HG03064 (cell line): Measurements from ENCODE around the gene GCGR.

ENCODE experiments used
- ATAC-seq: cut with Tn5 transposase; IDR thresholded peaks from one replicate; pipeline ENCODE4 v1.9.1; 2021; ENCODE audit warnings: low read depth; ENCODE audit not compliant: unreplicated experiment

Gene GCGR

DNA sequence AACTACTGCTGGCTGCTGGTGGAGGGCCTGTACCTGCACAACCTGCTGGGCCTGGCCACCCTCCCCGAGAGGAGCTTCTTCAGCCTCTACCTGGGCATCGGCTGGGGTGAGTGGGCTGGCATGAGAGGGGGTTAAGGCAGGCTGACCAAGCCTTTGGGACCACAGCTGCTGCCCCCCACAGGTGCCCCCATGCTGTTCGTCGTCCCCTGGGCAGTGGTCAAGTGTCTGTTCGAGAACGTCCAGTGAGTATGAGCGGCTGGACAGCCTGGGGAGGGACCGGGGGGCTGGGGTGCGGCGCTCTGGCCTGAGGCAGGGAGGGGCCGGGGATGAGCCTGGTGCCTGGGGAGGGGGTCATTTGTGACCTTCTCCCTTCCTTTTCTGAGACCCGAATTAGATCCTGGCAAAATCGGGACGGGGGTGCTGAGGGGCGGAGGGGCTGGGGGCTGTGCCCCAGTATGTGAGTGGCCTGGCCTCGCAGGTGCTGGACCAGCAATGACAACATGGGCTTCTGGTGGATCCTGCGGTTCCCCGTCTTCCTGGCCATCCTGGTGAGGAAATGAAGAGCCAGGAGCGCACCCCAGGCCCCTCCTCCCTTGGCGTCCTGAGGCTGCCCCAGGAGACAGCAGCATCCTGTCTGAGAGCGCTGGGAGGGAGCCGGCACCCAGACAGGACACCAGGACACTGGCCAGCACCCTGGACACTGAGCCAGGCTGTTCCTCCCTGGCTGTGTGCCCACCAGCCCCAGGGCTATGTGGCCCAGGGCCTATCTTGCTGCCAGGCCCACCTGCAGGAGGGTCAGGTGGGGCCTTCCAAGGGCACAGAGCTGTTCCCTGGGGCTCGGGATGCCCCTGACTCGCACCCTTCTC, 8.0 kb downstream of the GCGR start:
- ATAC-seq: no peak

DNA sequence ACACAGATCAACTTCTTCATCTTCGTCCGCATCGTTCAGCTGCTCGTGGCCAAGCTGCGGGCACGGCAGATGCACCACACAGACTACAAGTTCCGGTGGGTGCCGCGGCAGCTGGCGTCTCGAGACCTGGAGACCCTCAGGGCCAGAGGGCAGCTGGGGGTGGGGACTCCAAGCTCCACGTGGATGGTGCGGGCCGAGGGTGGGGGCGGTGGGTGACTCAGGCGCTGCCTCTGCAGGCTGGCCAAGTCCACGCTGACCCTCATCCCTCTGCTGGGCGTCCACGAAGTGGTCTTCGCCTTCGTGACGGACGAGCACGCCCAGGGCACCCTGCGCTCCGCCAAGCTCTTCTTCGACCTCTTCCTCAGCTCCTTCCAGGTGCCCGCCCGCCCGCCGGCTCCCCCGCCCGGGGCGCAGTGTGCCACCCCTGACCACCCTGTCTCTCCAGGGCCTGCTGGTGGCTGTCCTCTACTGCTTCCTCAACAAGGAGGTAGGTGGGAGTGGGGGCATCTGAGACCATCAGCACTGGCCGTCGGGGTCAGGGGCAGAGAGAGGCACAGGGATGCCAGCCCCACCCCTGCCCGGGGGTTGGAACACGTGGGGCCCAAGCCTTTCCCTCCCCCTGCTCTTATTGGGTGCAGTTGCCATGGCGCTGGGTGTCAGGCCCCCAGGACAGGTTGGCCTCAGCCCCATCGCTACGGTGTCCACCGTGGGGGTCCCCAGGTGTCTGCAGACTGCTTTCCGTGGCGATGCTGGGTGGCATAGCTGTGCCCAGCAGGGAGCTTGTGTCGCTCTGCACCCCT, 8.8 kb downstream of the GCGR start:
- ATAC-seq: no peak

DNA sequence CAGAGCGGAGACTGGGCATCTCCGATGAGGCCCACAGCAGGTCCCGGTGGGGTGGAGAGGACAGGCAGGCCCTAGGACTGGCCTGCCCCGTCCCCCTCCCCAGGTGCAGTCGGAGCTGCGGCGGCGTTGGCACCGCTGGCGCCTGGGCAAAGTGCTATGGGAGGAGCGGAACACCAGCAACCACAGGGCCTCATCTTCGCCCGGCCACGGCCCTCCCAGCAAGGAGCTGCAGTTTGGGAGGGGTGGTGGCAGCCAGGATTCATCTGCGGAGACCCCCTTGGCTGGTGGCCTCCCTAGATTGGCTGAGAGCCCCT, 9.4 kb downstream of the GCGR start:
- no peak for ATAC-seq

DNA sequence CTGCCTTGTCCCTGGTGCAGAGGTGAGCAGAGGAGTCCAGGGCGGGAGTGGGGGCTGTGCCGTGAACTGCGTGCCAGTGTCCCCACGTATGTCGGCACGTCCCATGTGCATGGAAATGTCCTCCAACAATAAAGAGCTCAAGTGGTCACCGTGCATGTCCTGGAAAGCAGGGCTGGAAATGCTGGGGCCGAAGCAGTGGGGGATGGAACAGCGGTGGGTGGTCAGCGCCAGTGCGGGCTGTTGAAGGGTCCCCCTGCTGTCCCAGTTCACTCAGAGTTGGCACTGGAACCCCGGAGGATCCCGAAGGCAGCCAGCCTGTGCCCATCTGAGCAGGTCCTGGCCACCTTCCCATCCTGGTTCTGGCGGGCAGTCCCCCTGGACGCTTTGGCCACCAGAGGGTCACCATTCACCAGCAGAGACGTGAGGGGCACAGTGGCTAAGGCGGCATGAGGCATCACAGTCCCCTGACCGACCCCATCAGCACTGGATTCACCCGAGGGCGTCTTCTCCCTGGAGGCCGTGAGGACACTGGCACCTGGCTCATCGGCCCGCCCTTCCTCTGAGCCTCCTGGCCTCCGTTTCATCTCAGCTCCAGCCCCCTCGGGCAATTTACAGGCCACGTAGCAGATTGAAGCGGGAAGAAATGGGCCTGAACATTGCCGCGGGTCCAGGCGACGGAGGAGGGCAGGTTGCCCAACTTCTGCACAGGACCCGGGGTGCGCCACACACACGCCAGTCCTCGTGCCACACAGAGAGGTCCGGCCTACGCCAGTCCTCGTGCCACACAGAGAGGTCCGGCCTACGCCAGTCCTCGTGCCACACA, 10.1 kb downstream of the GCGR start:
- ATAC-seq: no peak

DNA sequence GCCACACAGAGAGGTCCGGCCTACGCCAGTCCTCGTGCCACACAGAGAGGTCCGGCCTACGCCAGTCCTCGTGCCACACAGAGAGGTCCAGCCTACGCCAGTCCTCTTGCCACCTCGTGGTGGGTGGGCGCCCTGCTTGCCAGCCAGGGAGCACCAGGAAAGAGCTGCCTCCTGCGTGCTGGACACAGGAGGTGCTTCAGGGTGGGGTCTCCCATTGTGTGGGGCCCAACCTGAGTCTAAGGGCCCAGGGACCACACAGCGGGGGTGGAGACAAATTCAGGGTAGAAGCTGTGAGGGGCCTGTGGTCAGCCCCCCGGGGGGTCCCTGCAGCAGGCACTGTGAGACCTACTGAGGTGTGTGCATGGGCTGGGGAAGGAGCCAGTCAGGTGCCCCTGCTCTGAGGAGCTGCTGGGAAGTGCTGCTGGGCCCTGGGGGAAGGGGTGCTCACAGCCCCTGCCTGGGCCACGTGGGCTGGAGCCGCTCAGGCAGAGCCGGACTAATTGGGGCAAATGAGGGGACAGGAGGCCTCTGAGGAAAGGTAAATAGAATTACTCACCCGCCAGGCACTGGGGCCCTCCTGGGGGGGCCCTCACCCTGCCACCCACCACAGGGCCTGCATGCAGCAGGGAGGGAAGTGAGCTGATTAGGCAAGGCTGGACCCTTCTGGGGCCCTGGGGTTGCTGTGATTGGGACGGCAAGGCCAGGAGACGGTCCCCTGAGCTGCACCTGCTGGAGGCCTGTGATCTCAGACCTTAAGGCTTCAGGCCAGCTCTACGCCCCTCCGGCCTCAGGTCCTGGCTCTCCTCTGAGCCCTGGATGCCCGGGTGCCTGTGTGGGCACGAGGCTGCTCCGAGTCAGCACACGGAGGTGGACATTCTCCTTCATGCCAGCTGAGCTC, 11.0 kb downstream of the GCGR start:
- no peak for ATAC-seq

DNA sequence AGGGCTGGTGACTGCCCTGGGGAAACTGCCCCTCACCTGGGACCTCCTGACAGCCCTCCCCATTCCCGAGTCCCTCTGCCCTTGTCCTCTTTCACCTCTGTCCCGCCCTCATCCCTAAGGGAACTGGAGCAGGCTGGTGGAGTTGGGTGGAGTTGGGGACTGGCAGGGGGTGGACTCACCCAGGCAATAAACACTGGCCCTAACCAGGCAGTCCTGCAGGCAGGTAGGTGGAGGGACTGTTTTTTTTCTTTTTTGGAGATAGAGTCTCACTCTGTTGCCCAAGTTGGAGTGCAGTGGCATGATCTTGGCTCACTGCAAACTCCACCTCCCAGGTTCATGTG, 11.7 kb downstream of the GCGR start:
- no peak for ATAC-seq

DNA sequence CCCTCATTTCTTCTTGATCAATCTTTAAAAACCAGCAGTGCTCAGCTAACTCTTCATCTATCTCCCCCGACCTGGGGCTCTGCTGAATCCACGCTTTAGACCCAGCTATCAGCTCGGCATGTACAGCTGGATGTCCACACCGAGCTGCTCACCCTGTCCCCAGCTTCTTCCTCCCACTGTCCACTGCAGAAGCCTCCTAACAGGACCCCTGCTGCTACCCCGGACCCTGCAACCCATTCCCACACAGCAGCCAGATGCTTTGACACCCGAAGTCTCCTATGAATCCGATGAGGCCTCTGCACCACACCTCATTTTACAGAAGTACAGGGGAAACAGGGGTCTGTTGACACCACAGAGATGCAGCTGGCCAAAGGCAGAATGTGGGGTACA, 13.8 kb downstream of the GCGR start:
- no peak for ATAC-seq

DNA sequence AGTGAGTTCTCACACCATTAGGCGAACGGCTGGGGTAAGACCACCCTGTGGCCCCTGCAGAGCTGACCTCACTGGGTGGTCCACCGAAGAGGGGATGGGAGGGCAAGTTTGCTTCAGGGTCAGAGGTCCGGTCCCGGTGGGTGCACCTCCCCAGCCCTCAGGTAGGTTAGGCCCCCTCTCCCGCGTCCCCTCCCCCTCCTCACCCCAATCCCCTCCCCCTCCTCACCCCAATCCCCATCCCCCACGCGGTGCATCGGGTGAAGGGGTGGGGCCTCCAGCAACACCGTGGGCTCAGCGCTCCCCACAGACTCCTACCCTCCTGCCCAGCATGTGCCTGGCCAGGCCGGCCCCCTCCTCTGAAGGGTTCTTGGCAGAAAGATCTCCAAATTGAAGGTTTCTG, 15.8 kb downstream of the GCGR start:
- ATAC-seq: no peak

DNA sequence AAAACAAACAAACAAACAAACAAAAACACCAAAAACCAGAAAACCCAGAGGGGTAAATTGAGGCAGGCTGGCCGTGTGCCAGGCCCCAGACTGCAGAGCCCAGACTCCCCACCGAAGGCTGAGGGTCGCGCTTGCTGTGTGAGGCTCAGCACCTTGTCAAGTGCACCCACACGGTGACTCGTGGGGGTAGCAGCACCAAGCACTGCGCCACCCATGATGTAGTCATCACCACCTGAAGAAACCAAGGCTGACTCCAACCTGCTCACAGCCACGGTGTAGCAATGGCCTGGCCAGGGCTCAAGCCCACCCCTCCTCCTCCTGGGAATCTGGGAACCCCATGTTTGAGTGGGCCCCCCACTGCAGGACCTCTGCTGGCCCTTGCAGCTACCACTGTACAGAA, 17.2 kb downstream of the GCGR start:
- ATAC-seq: no peak

DNA sequence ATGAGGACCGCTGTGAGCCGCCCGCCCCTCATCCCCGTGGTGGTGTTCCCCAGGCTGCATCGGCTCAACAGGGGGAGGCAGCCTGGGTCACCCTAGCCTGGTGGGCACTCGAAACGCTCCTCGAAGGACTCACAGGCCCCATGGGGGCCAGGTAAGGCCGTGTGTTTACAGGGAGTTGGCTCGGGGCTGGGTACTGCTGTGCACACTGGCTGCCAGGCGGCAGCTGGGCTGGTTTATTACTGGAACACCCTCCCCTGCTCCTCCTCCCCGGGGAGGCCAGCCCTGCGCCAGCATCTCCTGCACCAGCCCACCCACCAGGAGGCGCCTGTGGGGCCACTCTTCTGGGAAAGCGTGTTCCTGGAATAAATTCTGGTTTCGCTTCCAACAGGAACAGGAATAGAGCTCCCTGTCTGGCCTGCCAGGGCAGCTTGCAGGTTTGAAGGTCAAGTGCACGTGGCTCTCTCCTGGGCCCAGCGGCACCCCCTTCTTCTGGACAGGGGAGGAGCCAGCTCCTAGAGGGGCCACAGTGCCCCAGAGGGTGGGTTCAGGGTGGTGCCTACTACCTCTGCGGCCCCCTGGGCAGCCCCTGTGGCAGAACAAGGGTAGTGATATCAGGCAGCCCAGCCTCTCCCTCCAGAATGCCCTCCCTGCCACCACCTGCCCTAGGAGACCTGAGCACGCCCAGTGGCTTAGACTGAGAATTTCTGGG, 17.8 kb downstream of the GCGR start:
- ATAC-seq: no peak

DNA sequence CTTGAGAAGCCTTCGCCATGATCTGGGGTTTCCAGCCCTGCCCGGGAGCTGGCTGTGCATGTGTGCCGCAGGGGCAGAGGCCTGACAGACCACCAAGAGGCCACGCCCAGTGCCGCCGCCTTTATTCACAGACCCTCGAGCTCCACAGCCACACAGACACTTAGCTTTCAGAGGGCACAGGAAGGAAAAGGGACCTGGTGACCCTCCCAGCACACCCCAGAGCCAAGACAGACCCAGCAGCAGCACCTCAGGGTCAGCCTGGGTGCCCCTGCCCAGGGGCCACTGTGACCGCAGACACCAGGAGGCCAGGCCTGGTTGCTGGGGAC, 18.3 kb downstream of the GCGR start:
- ATAC-seq: no peak

DNA sequence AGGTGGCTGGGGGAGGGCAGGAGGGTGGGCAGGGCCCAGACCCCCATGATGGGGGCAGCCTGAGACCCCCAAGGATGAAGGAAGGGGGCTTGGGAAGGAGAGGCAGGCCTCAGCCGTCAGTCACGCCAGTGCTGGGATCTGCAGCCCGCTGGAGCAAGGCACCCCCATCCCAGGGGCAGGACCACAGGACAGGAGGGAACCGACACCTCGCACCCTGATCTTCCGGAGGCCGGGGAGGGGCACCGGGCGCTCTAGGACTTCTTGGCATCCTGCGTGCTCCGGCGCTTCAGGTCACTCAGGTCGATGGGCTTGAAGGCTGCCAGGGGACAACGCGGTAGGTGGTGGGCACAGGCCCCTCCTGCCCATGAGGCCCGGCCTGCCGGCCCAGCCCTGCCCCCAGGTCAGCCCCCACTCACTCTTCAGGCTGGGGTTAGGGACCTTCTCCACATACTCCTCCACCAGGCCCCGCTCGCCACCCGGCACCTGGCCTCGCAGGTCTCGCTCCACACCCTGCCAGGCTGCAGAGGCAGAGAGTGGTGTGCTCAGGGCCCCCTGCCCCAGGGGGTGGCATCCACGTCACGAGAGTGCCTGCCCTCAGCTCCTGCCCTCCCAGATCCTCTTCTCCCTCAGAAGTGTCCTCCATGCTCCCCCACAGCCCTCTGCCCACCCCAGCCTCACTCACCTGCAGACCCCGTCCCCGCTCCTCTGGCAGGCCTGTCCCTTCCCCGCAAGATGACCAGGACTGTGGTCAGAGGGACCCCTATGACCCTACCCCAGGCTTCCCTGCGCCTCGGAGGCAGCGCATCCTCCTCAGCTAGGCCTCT, 19.3 kb downstream of the GCGR start:
- ATAC-seq: no peak

DNA sequence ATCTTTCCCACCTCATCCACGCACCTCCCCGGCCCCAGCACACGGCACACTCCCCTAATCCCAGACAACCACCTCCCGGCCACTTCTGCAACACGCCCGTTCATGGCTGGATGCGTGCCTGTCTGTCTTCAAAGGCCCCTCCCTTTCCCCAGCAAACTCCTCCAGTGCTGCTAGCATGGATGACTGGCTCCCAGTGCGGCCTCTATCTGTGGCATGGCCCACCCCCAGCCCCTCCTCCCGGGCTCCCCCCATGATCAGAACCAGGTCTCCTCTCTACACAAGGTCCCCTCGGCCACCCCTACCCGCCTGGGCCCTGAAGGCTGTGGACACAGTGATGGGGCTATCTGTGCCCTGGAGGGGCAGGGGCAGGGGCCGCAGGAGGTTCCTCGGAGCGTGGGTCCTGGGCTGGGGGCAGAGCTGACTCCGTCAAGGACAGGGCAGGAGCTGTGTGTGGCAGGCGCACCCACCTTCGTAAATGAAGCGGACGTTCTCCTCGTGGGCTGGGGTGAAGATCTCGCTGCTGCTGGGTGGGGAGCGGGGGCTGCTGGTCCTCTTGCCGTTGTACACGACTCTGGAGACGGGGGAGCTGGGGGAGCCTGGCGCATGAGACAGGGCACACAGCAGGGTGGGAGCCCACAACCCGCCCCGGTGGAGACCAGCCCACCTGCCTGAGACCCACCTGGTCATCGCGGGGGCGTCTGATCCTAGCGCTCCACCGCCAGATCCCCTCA, 20.0 kb downstream of the GCGR start:
- no peak for ATAC-seq

DNA sequence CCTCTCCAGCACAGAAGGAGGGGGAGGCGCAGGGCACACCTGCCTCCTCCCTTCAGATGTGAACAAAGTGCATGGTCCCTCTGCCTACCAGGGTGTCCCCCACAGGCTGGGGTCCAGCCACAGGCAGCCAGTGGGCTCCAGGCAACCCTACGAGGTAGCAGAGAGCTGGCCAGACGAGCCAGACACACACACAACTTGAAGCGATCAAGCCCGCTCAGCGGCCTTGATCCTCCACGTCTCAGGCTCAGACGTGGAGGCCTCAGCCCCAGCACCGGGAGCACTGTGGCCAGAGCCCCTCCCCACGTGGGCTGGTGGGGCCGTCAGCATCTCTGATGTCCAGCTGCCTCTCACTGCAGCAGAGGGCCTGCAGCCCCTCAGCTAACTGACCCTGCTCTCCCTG, 20.6 kb downstream of the GCGR start:
- no peak for ATAC-seq

DNA sequence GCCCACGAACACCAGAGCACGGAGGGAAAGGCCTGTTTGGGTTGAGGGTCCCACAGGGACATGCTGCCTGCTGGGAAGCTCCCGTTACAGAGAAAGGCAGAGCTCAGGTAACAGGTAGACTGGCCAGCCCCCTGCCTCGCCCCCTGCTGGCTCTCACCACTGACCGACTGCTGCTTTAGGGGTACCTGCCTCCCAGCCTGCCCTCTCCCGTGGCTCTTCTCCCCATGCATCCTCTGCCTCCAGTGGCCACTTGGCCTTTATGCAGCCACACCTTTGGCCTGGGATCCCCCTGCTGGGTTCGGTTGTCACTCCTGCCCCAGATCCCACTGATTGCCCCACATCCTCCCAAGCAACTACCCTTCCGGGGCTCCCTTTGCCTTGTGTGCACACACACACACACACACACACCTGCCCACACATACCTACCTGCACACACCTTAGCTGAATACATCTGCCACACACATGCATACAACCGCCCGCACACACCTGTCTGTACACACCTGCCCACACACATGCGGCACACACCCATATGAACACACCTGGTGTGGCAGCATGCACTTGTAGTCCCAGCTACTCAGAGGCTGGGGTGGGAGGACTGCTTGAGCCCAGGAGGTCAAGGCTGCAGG, 22.0 kb downstream of the GCGR start:
- ATAC-seq: no peak

DNA sequence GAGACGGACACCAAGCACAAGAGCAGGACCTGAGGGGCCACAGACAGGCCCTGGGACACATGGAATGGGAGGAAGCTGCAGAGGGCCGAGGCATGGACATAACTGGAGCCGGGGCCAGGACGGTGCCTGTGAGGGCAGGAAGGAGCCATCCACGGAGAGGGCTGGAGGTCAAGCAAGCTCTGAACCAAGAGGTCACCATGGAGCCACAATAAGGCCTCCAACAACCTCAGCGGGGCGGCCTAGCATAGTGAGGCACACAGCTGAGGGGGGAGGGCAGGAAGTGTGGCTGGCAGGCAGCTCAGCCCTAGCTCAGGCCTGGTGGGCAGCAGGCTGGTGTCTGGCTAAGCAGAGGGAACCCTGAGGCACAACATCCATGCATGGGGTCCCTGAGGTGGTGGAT, 24.7 kb downstream of the GCGR start:
- no peak for ATAC-seq

DNA sequence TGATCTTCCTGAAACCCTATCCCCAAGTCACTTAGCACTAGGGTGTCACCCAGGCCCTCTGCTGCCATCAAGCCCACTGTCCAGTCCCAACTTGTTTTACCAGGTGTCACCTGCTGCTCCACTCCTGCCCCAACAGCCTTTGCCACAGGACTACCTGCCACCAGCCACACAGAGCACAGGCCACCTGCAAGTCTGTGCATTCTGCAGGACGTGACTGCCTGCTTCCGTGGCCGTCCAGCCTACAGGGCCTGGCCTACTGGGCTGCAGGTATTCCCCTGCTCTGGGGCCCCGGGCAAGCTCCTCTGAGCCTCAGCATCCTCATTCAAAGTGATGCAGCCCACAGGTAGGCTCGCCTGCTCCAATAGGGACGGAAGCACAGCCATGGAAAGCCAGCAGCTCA, 25.9 kb downstream of the GCGR start:
- ATAC-seq: no peak

DNA sequence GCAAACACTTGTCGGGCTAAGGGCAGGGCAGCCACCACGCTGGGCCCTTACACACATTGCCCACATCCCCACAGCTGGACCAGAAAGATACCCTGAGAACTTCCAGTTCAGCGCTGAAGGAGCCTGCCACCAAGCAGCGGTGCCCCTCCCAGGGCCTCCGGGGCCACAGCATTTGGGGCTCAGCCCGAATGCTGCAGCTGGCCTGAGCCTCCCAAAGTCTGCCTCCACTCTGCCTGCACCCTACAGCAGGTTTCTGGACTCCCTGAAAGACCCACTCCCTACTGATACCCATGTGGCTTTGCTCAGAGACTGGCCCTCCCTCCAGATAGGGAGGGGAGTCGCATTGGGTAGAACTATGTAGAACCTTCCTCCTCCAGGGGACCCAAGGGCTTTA, 27.6 kb downstream of the GCGR start:
- ATAC-seq: no peak
